DMS79 (cell line): ENCODE measurements around the gene HELZ.
"Not testable (repeated sequence)": the region's sequence is repeated elsewhere in the genome, so short reads cannot be mapped to it uniquely, and the experiment has no call there.

ENCODE experiments used
- DNase-seq: peaks from one replicate; lab custom pipeline; 2025; lab: John Stamatoyannopoulos, UW

Gene HELZ

DNA sequence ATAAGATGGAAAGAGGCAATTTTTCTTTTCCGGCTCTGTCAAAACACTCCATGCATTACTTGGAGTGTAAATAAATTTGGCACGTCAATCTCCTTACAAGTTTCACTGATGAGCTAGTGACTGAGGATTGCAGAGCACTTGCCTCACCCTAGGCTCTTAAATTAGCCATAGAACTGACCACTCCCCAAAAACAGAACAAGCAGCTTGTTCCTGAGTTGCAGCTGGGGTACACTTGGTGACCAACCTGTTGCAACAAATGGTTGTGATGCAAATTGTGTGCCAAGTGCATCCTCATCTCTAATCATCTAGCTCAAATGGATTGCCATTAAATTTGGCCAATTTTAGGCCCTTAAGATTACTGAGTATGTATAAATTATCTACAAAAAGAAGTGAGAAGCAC, 133.7 kb downstream of the HELZ start:
- no peak for DNase-seq

DNA sequence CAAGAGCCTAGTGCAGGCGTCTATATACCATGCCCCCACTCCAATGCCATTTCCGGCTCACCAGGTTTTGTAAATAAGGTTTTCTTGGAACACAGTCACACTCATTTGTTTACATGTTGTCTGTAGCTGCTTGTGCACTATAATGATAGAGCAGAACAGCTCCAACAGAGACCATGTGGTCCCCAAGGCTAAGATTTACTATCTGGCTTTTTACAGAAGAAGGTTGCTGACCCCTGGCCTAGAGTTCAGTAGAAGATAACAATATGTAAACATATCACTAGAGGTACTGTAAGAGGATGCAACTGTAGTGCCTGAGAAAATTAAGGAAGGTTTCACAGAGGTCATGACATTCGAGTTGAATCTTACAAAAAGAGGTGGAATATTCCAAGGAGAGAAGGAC, 134.4 kb downstream of the HELZ start:
- no peak for DNase-seq

DNA sequence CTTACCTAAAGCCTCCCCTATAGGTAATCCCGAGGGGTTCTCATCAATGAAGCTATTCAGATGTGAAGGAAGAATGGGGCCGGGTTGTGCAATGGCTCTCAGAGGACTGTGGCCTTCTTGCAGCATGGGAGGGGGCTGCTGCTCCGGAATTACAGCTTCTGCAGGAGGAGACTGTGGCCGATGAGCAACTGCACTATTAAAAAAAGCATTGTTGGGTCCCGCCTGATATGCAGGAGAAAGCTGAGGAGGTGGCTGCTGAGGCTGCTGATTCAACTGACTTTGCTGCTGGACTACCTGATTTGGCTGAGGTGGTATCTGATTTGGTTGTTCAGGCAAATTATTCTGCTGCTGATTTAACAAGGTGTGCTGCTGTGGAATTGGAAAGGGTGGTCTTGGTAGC, 135.9 kb downstream of the HELZ start:
- no peak for DNase-seq

DNA sequence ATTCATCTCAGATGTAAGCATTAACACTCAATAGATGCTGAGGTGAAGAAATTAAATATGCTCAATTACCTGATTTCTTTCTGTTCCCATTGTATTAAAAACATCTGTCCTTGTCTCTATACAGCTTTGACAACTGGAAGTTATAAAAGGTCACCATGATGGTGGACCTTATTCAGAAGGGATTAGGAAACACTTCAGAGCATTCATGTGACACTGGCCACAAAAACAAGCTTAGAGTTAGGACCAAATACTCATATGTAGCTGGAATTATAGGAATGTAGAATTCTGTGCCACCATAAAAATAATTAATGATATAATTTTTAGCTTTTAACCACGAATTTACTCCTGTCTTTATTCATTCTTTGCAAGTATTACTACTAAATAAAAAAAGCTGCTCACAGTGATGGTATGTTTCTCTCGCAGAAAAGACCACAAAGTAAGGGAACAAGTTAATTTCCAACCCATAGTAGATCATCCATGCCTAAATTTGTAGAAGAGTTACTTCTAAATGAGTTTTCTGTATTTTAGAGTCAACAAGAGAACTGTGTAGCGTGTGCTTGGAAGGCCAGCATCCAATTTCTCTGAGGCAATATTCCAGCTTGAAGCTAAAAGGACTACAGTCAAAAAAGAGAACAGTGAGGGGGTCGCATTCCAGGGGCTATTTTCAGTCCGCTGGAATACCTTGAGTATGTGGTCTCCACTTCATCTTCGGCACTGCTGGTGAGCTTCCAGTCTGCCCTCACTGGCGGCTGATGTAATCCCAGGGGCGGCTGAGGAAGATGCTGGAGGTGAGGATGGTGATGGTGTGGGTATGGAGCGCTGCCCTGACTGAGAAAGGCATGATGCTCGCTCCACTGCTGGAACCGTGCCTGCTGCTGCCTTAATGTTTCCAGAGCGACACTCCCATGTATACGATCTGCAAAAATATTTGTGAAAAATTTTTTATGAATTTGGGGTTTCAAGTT, 136.9 kb downstream of the HELZ start:
- no peak for DNase-seq

DNA sequence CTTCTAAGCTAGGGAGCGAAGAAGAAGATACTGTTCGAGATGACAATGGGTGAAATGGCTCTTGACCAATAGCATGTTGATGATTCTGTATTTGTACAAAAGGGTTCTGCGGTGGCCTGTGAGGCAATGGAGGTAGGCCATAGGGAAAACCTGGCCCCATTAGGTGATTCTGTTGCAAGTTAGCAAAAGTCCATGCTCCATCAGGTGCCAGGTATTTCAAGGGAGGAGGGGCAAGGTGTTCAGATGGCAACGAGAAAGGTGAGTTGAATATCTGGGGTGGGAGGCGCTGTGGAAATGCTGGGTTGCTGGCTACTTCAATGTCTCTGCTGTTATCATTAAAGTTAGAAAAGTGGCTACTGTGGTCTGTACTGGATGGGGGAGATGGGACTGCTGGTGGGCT, 137.8 kb downstream of the HELZ start:
- no peak for DNase-seq

DNA sequence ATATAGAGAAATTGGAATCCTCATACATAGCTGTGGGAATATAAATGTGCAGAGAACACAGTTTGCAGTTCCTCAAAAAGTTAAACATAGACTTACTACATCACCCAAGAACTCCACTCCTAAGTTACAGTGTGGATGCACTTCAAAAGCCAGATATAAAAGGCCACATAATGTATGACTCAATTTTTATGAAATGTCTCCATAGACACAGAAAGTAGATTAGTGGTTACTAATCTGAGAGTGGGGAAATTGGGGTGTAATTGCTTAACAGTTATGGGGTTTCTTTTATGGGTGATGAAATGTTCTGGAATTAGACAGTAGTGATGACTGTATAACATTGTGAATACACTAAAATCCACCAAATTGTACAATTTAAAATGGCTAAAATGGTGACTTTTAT, 139.8 kb downstream of the HELZ start:
- DNase-seq, result no peak

DNA sequence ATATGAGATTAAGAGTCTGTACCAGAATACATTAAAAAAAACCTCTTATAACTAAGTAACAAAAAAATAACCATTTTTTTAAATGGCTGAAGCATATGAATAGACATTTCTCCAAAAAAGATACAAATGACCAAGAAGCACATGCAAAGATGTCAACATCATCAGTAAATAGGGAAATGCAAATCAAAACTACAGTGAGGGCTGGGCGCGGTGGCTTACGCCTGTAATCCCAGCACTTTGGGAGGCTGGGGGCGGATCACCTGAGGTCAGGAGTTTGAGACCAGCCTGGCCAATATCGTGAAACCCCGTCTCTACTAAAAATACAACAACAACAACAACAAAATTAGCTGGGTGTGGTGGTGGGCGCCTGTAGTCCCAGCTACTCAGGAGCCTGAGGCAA, 140.4 kb downstream of the HELZ start:
- DNase-seq, result not testable (repeated sequence)

DNA sequence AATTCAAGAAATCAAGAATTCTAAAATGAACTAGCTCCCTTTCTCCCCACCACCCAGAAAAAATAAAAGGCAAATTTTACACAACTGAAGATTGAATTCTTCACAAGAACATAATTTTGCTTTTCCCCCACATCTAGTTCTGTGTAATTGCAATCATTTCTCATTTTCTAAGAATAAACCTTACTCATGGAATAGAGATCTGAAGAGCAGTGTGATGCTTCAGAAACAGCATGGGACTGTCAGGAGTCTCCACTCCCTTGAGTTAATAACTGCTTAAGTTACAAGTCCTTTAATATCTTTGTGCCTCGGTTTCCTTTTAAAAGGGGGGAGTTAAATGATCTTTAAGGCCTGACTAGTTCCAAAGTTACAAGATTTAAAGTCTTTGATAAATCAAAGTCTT, 147.0 kb downstream of the HELZ start:
- no peak for DNase-seq

DNA sequence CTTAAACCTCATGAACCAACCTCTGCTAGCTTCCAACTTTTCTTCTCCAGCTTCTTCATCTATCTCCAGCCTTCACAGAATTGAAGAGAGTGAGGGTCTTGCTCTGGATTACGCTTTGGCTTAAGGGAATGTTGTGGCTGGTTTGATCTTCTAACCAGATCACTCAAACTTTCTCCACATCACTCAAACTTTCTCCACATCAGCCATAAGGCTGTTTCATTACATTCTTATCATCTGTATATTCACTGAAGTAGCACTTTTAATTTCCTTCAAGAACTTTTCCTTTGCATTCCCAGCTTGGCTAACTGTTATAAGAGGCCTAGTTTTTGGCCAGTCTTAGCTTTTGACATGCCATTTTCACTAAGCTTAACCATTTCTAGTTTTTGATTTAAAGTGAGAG, 148.4 kb downstream of the HELZ start:
- DNase-seq, result no peak

DNA sequence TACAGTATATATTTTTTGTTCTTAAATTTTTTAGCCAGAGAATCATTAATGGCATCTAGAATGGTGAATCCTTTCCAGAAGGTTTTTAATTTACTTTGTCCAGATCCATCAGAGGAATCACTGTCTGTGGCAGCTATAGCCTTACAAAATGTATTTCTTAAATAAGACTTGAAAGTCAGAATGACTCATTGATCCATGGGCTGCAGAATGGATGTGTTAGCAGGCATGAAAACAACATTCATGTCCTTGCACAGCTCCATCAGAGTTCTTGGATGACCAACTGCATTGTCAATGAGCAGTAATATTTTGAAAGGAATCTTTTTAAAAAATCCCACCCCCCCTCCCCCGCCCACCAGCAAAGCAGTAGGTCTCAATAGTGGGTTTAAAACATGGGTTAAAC, 149.2 kb downstream of the HELZ start:
- DNase-seq, result no peak

DNA sequence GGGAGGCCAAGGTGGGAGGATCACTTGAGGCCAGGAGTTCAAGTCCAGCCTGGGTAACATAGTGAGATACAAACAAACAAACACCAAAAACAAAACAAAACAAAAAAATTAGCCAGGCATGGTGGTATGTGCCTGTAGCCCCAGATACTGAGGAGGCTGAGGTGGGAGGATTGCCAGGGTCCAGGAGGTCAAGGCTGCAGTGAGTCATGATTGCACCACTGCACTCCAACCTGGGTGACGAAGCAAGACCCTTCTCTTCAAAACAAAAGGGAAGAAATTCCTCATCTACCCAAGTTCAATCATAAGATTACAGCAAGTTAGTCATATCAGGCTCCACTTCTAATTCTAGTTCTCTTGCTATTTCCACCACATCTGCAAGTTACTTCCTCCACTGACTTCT, 149.7 kb downstream of the HELZ start:
- not testable (repeated sequence) for DNase-seq

DNA sequence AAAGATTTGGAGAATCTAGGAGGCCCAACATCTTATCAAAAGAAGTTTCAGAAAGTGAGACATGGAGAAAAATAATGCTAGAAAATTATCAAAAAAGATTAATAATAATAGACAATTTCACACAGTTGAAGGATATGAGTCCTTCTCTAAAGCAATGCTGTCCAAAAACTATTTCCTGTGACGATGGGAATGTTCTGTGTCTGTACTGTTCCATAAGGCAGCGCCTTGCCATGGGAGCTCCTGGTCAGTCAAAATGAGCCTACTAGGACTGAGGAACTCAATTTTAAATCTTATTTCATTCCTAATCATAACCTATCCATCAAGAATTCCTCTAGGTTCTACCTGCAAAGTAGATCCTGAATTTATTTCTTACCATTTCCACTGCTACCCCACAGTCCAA, 151.6 kb downstream of the HELZ start:
- no peak for DNase-seq

DNA sequence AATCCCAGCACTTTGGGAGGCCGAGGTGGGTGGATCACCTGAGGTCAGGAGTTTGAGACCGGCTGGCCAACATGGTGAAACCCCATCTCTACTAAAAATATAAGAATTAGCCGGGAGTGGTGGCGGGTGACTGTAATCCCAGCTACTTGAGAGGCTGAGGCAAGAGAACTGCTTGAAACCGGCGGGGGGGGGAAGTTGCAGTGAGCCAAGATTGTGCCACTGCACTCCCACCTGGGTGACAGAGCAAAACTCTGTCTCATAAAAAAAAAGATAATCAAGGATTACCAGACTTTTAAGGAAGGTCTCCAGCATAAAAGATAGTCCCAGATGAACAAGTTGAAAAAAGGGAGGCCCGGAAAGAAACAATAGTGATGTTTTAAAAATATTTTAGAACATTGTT, 152.3 kb downstream of the HELZ start:
- not testable (repeated sequence) for DNase-seq

DNA sequence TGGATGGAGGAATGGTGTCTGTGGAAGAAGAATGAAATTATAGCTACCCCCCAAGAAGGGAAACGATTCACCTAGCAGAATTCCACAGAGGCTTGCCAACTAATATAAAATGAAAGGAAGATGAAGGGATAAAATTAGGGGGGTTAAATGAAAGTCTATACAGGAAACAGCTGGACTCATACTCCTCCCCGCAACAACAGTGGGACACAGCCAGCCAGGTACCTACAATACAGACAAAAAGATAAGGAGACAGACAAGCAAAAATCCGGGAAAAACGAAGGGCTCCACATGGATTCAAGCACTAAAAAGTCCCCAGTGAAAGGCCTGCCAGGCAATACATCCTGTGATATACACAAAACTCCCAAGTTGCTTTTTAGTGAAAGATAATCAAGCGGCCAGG, 152.7 kb downstream of the HELZ start:
- DNase-seq, result no peak

DNA sequence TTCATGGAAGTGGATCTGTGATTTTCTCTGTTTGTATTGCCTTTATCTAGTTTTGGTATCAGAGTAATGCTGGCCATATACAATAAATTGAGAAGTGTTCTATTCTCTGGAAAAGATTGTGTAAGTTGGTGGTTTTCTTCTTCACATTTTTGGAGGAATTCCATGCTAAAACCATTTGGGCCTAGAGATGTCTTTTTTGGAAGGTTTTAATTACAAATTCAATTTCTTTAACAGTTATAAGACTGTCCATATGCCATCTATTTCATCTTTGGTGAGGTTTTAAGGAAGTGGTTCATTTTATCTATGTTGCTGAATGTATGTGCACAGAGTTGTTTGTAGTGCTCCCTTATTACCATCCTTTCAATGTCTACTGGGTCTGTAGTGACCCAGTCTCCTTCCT, 154.7 kb downstream of the HELZ start:
- no peak for DNase-seq

DNA sequence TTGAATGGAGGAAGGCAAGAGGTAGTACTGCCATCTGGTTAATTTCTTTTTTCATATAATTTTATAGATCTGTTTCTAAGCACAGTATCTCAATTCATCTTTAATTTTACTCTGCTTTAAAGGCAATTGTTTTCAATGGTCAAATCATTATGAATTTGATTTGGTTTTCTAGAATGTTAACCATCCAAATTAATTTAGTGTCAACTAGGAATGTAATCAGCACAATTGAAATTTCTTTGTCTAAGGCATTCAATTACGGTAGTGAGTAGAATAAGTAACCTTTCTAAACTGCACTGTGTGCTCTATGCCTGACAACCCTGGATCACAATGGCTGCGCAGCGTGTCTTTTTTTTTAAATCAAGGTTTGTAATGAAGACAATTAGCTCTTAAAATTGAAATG, 156.4 kb downstream of the HELZ start:
- DNase-seq, result no peak

DNA sequence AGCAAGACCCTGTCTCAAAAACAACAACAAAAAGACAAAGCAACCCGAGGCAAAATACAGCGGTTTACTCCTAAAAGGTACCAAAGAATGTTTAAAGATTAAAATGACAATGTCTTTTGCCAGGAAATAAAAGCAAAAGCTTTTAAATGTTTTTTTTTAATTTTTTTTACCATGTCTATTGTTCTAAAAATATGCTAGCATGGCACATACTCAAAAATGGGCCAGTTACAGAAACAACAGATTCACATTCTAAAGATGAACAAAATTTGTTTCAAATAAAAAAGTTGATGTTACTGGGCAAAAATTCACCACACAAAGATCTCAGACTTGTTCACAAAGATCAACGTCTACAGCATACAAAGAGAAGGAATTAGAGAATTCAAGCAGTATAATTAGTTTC, 159.6 kb downstream of the HELZ start:
- DNase-seq, result no peak

DNA sequence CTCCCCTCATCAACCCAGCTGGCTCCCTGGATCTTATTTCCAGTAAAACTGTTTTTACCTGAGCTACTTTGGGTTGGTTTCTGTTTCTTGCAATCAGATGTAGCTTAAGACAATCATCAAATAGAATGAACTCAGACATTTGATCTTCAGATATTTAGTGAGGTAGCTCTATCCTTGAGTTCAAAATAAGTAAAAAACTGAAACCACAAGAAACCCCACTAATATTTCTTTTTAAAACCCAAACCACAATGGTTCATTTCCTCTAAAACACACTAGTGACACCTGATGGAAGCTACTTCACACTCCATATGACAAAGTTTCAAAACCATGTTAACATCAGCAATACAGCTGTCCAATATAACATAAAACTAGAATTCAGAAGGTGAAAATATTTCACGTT, 162.9 kb downstream of the HELZ start:
- DNase-seq, result no peak

DNA sequence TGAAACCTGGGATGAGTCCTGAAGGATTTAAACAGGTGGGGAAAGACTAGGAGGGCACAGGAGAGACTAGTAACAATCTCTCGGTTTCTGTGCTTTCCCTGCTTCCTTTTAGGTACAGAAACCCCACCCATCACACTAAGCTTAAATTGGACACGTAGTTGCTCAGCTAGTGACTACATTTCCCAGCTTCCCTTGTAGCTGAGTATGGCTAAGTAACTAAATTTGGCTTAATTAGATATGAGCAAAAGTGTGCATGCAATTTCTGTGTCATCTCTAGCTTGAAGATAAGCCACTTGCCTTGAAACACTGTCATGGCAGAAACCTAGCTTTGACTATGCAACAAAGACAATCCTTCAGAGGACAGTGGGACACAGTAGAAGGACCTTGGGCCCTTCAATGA, 164.2 kb downstream of the HELZ start:
- no peak for DNase-seq

DNA sequence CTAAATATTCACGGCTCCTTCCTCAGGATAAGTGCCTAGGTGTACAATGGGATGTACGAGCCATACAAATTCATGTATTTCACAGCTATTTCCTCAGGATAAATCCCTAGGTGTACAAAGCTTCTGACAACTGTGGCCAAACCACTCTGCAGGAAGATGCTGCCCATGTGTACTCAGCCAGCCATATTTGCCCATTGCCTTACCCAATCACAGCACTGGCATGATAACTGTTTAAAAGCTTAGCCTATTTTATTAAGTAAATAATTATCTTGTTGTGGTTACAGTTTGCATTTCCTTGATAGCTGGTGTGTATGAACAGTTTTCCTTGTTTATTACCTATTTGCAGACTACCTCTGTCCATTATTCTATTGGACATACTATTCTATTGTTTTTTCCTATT, 165.5 kb downstream of the HELZ start:
- DNase-seq, result no peak

DNA sequence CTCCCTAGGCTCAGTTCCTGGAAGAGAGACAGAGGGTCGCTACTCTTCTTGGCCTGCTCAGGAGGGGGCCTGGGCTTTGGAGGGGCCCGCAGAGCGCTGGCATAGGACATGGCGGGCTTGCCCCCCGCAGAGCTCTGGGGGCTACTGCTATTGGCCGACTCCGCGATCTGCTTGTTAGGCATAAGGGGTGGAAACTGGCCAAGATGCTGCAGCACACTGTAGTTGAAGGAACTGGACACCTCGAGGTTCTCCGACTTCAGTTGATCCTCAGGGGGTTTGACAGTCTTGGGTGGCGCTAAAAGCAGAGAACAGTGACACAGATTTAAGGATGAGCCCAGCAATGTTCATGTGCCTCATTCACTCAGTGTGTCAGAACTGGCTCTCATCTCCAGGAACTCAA, 166.7 kb downstream of the HELZ start:
- DNase-seq, result no peak

DNA sequence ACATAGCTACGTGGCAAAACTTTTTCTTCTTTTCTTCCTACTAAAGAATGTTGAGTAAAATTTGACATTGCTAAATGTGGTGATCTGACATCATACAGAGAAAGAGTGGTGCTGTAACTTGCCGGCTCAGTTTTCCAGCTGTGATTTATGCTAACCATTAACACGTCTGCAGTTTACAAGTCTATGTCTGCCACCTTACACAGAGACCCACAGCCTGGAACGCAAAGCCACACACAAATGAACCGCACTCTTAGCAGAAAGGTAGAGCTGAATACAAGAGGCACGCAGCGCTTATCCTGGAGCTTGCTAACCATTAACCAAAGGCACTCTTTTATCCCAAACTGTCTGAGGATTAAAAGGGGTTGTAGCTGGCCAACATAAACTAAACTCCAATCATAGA, 168.7 kb downstream of the HELZ start:
- no peak for DNase-seq

DNA sequence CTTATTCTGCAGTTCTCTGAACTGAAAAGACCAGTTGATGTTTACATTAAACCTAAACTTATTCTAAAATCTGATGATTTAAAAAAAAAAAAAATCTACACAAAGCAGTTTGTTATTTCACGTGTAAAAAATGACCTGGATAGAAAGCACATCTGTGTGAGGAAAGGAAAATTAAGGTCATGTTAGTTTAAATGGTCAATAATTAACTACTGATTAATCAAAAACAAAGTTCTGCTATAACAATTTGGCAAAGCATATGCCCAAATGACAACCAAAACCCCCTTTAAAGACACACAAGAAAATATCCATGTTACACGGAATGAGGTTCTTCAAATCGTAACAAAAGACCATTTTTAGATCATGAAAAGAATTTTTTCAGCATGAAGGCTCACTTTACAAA, 170.2 kb downstream of the HELZ start:
- no peak for DNase-seq

DNA sequence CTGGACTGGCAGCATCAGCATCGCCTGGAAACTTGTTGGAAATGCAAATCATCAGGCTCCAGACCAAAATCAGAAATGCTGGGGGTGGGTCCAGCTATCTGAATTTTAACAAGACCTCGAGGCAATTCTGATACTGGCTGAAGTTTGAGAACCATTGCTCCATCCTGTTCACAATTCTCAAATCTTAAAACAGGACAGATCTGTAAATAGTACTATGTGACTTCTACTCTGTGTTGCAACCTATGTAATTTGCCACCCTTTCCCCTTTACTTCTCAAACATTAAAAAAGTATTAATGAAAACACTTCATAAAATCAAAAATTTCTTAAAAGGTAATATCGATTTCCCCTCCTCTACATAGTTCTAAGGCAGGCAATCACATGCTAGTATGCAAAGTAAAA, 172.1 kb downstream of the HELZ start:
- no peak for DNase-seq
